Endothelial cell (in vitro differentiated cells): ENCODE data around the gene ZNF423. TPM values are rescaled to one million over a fixed set of nuclear protein-coding genes. Genes with fewer than 3 reads are reported as not detected.

Experiments used
- DNase-seq: peaks from one replicate; pipeline ENCODE4 v3.0.0; 2021; ENCODE audit warnings: low spot score
- H3K27ac Mint-ChIP-seq: one replicate; pipeline ENCODE4 v1.8.0; 2021; ENCODE audit warnings: mixed read lengths, inconsistent platforms; ENCODE audit not compliant: unreplicated experiment
- H3K27me3 Mint-ChIP-seq: one replicate; pipeline ENCODE4 v1.8.0; 2021; ENCODE audit warnings: mild to moderate bottlenecking, moderate library complexity, mixed read lengths, inconsistent platforms; ENCODE audit not compliant: unreplicated experiment
- H3K36me3 Mint-ChIP-seq: one replicate; pipeline ENCODE4 v1.8.0; 2021; ENCODE audit warnings: mild to moderate bottlenecking, low read depth, mixed read lengths, inconsistent platforms; ENCODE audit not compliant: unreplicated experiment
- H3K4me1 Mint-ChIP-seq: one replicate; pipeline ENCODE4 v1.8.0; 2021; ENCODE audit warnings: mild to moderate bottlenecking, mixed read lengths, inconsistent platforms; ENCODE audit not compliant: unreplicated experiment
- H3K4me3 Mint-ChIP-seq: one replicate; pipeline ENCODE4 v1.8.0; 2021; ENCODE audit warnings: mild to moderate bottlenecking, mixed read lengths, inconsistent platforms; ENCODE audit not compliant: unreplicated experiment
- H3K9me3 Mint-ChIP-seq: one replicate; pipeline ENCODE4 v1.8.0; 2021; ENCODE audit warnings: mixed read lengths, inconsistent platforms; ENCODE audit not compliant: unreplicated experiment
- total RNA-seq: library from RNA; stranded (reverse); fragmentation: NEBNext Ultra II Directional; extraction: Animal tissue kit (Norgen Biotek cat#: 25700); gene quantifications from one replicate; pipeline ENCODE4 v1.2.1, GENCODE V29; 2021; ENCODE audit not compliant: unreplicated experiment
- TF ChIP-seq, protein P1 (sequence below): fragments of 200-600 bp; sonication (generic); IDR thresholded peaks from one replicate; pipeline ENCODE4 v1.5.0; 2021; ENCODE audit warnings: antibody characterized with exemption; ENCODE audit not compliant: unreplicated experiment

Gene ZNF423
- total RNA-seq, 1 donor from 2014 or later, result 44.8 TPM

DNA sequence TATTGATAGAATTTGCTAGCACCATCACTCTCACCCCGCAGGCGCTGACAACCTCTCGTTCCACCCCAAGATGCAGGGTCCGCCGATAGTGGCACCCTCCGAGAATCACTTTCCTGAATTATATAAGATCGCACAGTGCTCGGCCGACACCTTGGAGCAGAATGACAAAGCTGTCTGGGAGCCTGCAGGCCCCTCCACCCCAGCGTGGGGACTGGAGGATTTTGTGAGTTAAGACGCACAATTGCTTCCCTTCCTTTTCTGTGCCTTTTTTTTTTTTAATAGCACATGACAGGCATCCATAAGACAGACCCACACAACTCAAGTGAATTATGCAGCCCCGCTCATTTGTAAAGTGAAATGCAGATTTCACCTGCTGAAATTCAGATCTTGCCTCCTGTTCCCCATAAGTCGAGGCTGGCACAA lies 327.0 kb downstream of the ZNF423 start:
- H3K9me3 Mint-ChIP-seq, result no peaks in the 10 kb centered on the region
- peaks cover 4% of the 10 kb centered on the region for H3K36me3 Mint-ChIP-seq
- H3K4me3 Mint-ChIP-seq, result no peak overlapping the region
- no peak for DNase-seq
- TF ChIP-seq, protein P1, sequence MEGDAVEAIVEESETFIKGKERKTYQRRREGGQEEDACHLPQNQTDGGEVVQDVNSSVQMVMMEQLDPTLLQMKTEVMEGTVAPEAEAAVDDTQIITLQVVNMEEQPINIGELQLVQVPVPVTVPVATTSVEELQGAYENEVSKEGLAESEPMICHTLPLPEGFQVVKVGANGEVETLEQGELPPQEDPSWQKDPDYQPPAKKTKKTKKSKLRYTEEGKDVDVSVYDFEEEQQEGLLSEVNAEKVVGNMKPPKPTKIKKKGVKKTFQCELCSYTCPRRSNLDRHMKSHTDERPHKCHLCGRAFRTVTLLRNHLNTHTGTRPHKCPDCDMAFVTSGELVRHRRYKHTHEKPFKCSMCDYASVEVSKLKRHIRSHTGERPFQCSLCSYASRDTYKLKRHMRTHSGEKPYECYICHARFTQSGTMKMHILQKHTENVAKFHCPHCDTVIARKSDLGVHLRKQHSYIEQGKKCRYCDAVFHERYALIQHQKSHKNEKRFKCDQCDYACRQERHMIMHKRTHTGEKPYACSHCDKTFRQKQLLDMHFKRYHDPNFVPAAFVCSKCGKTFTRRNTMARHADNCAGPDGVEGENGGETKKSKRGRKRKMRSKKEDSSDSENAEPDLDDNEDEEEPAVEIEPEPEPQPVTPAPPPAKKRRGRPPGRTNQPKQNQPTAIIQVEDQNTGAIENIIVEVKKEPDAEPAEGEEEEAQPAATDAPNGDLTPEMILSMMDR, result no peak
- H3K27ac Mint-ChIP-seq, result no peak overlapping the region
- H3K27me3 Mint-ChIP-seq, result peaks cover 5% of the 10 kb centered on the region
- H3K4me1 Mint-ChIP-seq, result peaks cover 14% of the 10 kb centered on the region

DNA sequence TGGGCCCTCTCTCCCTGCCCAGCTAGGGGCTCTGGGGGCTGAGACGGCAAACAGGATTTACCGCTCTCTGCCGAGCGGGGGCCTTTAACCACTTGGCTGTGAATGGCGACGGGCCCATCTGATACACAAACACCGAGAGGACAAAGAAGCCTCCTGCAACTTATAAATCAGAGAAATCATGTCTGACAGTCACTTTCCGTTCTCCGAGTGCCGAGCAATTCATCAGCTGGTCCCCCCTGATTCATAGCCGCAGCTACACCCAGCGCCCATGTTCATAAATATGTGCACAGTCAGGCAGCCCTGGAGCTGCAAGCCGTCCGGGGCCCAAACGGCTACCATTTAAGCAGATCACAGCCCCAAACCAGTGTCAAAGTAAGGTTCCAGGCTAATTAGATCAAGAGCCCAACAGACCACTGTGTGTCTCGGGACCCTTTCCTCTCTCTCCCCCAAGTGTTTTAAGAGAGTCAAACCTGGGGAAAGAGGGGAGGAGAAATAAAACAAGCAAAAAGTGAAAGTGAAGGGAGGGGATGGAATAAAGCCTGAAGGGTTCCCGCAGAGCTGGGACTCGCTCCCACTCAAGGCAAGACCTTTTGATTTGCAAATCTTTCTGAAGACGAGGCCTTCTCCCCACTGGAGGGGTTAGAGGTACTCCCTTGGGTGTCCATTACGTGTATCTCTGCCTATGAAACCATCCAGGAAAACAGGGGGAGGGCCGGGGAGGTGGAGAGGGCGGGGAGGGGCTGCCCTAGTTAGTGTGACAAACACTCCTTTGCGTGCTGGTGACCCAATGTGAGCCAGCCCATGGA lies 327.6 kb downstream of the ZNF423 start:
- Mint-ChIP-seq H3K4me1 (peaks cover 14% of the 10 kb centered on the region), H3K9me3 (no peaks in the 10 kb centered on the region), H3K36me3 (peaks cover 5% of the 10 kb centered on the region), H3K27me3 (peaks cover 5% of the 10 kb centered on the region), H3K27ac (no peak overlapping the region), H3K4me3 (no peak overlapping the region)
- DNase-seq, result no peak
- TF ChIP-seq, protein P1, result no peak

DNA sequence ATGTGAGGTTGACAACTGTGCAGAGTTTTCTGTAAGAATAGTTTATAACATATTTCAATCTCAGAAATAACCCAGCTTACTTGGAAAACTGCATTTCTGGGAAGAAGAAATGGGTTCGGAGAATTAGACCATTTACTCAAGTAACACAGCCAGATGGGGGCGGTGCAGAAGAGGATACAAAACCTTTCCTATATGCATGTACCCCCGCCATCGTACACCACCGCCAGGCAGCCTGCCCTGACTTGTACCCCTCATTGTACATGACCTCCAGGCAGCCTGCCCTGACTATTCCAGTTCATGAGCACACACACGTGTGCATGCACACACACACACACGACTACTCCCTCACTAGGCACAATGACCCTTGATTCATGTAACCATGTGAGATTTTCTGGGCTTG lies 328.3 kb downstream of the ZNF423 start:
- H3K4me1 Mint-ChIP-seq, result peaks cover 14% of the 10 kb centered on the region
- no peak for DNase-seq

DNA sequence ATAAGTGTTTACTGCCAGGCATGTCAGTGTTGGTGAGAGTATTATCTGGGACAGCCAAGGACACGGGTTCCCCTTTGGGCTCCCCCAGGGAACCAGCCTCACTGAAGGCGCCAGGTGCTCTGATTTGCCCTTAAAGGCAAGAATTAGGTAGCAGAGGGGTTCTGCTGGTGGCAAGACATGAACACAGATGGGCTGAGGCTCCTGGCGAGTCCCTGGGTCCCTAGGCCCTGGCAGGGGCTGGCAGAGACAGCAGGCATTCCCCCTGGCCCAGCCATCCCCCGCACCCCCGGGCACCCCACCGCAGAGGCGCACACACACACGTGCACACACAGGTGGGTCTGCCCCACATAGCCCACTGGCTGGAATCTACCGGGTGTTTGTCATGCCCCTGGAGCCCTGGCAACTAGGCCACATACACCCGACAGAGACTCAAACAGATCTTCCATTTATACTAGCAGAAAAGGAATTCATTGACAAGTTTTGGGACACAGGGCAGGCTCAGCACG lies 329.0 kb downstream of the ZNF423 start:
- no peak overlapping the region for H3K27ac Mint-ChIP-seq
- TF ChIP-seq, protein P1, result no peak
- H3K36me3 Mint-ChIP-seq, result peaks cover 14% of the 10 kb centered on the region
- H3K9me3 Mint-ChIP-seq, result no peaks in the 10 kb centered on the region
- H3K4me3 Mint-ChIP-seq, result no peak overlapping the region
- H3K27me3 Mint-ChIP-seq, result peaks cover 3% of the 10 kb centered on the region
- H3K4me1 Mint-ChIP-seq, result peaks cover 14% of the 10 kb centered on the region
- DNase-seq, result no peak

More for the DNA sequence above, 328.3 kb downstream of the ZNF423 start:
- Mint-ChIP-seq H3K9me3 (no peaks in the 10 kb centered on the region), H3K27ac (no peak overlapping the region), H3K27me3 (peaks cover 3% of the 10 kb centered on the region), H3K36me3 (peaks cover 7% of the 10 kb centered on the region), H3K4me3 (no peak overlapping the region)
- TF ChIP-seq, protein P1, result no peak

DNA sequence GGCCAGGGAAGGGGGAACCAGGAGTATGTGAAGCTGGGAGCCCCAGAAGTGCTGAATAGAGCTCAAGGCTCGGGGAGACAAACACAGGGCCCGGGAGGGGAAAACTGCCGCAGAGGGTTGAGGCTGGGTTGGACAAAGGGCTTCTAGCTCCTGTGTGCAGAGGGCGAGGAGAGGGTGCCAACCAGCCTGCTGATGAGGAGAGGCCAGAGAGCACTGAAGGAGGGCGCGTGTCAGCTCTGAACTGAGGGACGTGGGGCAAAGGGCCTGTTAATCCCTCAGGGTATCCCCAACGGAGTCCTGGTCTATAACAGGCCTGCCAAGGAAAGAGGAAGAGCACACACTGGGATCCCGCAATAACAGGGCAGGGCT lies 331.0 kb downstream of the ZNF423 start:
- Mint-ChIP-seq H3K27me3 (peaks cover 3% of the 10 kb centered on the region), H3K4me3 (no peak overlapping the region), H3K9me3 (no peaks in the 10 kb centered on the region), H3K36me3 (peaks cover 15% of the 10 kb centered on the region), H3K27ac (no peak overlapping the region), H3K4me1 (peaks cover under 1% of the 10 kb centered on the region)
- no peak for DNase-seq
- TF ChIP-seq, protein P1, result no peak
